ENCODE results near the gene CAB39L. TPM values are rescaled to one million over a fixed set of nuclear protein-coding genes. Genes with fewer than 3 reads are reported as not detected.
"Not testable (repeated sequence)": the region's sequence is repeated elsewhere in the genome, so short reads cannot be mapped to it uniquely, and the experiment has no call there.

Gene CAB39L
- total RNA-seq, 1 donor from 2014 or later = 4.1 TPM

DNA sequence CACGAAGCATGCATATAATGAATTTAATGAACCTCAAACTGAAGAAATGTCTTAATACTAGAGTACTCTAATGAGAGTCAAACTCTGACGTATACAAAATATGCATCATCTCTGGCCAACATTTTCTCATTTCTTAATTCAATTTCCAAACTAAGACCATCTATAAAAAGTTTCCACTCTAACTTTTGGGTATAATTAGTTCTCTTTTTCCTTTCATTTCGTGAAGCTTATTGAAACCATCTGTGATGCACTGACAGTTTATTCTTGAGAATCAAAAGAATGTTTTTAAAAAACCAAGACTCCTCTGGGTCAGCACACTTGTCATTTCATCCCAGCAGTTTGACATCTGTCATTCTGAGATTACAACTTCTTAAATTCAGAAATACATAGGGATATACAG is 90.0 kb downstream of the CAB39L start:
- DNase-seq (ENCODE audit: extremely low read depth, low read depth, low spot score) = no peak

DNA sequence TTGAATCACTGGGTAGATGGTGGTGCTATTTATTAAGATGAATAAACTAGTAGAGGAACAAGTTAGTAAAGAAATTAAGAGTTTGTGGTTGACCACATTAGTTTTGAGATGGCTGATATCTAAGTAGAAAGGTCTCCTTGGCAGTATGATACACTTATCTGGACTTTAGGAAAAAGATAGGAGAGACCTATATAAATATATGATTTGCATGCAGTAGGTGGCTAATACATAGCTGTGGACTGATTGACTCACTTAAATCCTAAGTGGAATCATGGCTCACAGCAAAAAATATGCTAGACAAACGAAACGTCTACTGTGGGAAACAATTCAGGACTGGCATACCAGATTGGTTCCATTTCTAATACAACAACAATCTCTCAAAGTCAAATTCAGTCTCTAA is 92.0 kb downstream of the CAB39L start:
- DNase-seq (ENCODE audit: extremely low read depth, low read depth, low spot score) = no peak

DNA sequence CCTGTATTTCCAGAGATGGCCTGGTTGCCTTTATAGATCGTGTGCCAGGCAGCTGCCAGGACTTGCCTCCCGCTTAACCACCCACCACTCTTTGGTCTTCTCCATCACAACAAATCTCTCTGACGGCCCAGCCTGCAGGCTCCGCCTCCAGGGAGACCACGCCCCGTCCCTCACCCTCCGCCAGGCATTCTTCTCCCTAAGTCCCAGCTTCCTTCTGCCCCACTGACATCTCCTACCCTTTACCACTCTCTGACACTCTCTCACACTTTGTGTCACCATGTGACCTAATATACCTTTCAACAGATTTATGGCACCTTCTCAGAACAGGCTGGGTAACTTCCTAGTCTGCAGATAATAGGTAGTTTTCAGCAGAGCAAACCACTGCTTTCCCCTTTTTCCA is 95.1 kb downstream of the CAB39L start:
- DNase-seq (ENCODE audit: extremely low read depth, low read depth, low spot score) = no peak

DNA sequence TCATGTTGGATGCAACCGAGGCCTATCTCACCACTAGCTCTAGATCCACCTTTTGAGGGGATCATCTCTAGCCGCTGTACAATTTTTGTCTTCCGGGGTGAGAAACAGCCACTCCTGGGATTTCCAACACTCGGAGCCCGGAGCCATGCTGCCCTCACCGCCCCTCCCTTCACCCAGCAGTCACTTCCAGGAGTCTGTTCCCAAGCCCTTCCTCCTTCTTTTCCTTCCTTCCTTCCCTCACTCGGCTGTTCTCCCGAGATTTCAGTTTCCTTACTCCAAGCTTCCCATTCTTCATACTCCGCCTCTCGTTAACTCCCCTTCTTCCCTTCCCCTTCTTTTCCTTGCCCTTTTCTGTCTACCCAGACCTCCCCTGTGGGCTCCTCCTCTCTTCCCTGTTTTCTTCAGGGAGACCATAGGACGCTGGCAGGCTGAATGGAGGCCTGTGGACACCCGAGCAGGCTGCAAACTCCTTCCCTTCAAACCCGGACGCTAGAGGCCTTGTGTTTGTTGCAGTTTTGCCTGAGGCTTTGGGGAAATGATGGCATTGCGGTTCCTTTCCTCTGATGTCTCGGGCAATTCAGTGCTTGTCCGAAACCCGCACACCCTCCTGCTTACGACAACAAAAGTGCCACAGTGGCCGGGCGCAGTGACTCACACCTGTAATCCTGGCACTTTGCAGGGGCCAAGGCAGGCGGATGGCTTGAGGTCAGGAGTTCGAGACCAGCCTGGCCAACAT is 96.0 kb downstream of the CAB39L start:
- DNase-seq (ENCODE audit: extremely low read depth, low read depth, low spot score) = no peak

DNA sequence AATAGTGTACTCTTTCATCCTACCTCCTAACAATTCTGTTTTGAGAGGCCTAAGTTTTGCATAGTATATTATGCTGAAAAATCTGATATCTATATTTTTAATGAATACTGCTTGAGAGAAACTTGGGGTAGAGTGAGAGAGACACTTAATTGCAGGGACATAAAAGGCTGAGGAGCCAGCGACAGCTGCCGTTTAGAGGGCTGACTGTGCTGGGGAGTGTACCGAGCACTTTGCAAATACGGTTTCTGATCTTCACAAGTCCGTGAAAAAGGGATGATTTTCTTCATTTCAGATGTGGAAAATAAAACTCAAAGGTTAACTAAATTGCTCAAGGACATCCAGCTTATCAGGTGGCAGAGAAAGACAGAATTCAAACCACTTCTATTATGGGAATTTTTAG is 97.4 kb downstream of the CAB39L start:
- no peak for DNase-seq (ENCODE audit: extremely low read depth, low read depth, low spot score)

DNA sequence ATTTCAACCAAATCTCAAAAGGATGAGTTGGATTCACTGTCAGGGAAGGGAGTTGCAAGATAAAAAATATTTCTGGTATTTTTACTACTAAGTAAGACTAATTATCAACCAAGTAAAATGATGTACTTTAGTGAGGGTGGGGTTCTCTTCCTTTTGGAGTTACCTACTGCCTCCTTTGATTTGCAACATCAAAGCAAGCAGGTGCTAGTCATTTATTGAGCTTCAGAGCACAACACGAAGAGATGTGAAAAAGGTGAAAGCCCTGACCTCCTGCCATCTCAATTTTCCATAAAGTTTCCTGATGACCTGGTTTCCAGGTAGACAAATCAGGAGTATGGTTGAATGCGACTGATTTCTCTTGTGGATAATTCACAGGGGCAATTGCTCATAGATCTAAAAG is 100.1 kb downstream of the CAB39L start:
- no peak for DNase-seq (ENCODE audit: extremely low read depth, low read depth, low spot score)

DNA sequence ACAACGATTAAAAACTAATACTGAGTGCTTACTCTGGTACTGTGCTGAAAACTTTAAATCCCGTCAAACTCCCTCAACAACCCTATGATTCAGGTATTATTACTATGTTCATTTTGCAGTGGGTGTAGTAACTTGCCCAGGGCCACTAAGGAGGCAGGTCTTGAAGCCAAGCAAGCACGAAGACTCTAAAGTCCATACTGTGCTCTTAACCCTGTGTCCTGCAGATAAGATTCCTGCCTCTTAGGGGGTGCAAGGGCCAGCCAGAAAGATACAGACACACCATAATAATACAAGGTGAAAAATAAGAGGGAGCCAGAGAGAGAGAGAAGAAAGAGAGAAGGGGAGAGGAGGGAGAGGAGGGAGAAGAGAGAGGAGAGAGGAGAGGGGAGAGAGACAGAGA is 100.6 kb downstream of the CAB39L start:
- DNase-seq (ENCODE audit: extremely low read depth, low read depth, low spot score) = no peak

DNA sequence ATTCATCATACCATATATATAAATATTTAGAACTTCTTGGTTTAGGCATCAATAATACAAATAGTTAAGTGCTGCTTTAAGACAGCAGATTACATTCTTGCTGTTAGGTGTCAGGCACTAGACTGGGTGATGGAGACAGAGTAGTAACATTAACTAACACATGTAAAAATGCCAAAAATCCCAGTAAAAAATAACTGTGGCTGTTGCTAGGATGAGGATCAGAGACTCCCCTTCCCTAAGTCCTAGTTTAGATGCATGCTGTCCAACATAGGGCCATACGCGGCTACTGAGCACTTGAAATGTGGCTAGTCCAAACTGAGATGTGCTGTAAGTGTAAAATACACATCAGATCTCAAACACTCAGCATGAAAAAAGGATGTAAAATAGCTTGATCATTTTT is 101.4 kb downstream of the CAB39L start:
- DNase-seq (ENCODE audit: extremely low read depth, low read depth, low spot score) = no peak

DNA sequence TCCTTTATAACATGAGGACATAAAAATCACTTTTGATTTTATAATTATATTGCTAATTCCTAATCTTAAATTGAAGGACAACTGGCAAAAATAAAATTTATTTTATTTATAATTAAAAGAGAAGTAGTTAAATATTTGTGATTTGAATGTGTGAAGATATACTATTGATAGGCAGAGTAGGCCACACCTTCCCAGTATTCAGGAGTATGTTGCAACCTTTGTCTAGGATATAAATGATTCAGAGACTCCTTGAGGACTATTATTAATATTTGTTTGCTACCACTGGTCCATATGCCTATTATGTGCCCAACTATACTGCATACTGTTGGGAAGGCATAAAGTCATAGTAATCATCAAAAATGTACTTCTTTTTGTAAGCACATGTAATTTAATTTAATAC is 101.9 kb downstream of the CAB39L start:
- DNase-seq (ENCODE audit: extremely low read depth, low read depth, low spot score) = no peak

DNA sequence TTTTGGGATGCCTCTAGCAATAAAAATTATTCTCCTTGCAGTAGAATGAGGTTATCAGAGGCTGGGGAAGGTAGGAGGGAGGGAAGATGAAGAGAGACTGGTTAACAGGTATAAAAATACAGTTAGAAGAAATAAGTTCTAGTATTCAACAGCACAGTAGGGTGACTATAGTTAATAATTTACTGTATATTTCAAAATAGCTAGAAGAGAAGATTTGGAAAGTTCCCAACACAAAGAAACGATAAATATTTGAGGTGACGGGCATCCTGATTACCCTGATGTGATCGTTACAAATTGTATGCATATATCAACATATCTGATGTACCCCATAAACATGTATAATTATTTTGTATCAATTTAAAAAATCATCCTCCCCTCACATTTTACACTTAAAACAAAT is 102.3 kb downstream of the CAB39L start:
- DNase-seq (ENCODE audit: extremely low read depth, low read depth, low spot score) = no peak

DNA sequence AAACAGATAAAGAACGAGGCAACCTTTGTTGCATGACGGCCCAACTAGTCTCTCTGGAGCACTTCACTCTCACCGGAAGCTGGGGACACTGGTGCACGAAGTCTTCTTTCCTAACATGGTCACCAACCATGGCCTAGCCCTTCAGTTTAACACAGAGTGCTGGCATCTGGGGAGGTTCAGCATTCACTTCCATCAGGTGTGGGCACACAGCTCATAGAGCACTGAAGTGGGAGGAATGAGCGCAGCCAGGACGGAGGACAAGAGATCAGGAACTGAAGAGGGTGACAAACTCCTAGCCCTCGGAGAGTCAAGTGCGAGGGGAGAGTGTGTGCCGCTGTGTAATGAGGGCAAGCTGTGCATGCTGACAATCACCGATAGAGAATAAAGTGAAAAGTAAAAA is 103.7 kb downstream of the CAB39L start:
- DNase-seq (ENCODE audit: extremely low read depth, low read depth, low spot score) = no peak

DNA sequence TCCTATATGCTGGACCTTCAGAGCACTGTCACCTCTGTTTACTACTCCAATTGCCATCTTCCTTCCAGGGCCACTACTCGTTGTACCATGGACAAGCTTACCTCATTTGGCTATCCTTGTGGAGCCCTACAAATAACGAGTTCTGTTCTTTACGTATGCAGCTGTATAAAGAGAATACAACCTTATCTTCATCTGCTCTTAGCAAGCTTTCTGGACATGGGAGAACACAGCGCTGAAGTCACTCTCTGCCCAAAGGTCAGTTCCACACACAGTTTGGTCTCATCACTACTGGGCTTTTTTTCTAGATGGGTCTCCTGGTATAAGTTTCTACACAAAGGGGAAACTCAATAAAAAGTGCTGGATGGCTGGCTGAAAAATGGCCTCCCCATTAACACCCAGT is 107.2 kb downstream of the CAB39L start:
- no peak for DNase-seq (ENCODE audit: extremely low read depth, low read depth, low spot score)

DNA sequence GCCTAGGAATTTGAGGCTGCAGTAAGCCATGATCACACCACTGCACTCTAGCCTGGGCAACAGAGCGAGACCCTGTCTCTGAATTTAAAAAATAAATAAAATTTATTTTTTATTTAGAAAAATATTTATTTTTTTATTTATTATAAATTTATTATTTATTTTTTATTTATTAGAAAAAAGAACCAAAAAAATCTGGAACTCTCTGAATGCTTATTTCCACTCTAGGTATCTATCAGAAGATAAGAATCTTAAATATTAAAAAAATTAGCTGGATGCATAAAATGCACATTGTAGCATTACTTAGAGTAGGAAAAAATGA is 113.4 kb downstream of the CAB39L start:
- no peak for DNase-seq (ENCODE audit: extremely low read depth, low read depth, low spot score)

DNA sequence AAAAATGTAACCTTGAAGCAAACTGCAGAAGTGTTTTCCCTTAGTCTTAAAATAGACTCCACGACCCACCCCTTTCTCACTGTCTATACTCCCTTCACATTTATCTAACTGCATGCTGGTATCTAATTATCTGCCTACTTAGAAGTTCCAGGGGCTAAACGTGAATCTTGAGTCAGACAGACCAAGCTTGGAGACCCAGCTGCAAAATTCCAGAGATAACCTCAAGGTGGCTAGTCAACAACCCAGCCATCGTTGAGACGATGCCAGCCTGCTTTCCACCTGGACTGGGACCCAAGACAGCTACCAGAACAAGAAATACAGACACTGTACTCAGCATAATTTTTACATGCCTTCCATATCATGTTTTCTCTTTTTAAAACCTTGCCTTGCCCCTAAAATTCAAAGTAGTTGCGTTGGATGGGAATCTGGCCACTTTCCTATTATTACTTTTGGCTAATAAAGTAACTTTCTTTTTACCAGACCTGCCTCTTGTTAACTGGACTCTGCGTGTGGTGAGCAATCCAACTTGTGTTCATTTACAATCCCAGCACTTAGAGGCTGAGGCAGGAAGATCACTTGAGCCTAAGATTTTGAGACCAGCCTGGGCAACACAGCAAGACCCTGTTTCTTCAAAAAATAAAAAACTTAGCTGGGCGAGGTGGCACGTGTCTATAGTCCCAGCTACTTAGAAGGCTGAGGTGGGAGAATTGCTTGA is 113.9 kb downstream of the CAB39L start:
- DNase-seq (ENCODE audit: extremely low read depth, low read depth, low spot score) = no peak

DNA sequence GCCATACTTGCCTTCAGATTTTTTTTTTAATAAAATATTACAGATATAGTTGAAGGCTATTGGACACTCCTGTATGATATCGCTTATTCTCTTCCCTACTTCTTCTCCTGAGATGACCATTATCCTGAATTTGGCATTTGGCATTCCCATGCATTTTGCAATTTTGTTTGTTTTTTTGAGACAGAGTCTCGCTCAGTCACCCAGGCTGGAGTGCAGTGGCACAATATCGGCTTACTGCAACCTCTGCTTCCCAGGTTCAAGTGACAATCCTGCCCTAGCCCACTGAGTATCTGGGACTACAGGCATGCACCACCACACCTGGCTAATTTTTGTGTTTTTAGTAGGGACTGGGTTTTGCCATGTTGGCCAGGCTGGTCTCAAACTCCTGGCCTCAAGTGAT is 116.7 kb downstream of the CAB39L start:
- not testable (repeated sequence) for DNase-seq (ENCODE audit: extremely low read depth, low read depth, low spot score)

DNA sequence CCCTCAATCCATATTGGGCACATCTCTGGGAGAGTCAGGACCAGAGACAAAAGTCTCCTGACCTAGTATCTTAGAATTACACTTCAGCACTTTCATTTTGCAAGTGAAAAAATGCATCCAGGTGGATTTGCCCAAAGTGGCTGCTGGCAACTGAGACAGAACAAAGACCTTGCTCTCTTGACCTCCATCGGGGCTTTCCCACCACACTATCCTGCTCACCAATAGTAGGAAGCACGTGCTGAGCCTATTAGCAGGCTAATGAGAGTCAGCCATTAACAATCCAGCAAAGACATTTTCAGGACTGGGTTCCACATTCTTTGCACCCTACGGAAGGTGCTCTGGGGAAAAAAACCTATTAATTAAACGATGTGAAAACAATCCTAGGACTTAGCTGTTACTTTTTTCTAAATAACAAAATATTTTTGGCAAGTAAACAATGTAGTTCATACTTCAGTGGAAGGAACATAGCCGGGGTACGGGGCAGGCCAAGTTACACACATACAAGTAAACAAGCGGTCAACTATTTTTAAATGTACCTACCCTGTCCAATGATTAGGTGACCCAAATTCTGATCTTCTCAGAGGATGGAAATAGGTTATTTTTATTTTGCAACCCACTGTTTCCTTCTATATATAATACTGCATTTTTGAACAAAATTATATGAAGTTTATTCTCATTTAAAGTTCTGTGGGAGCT is 117.5 kb downstream of the CAB39L start:
- no peak for DNase-seq (ENCODE audit: extremely low read depth, low read depth, low spot score)

DNA sequence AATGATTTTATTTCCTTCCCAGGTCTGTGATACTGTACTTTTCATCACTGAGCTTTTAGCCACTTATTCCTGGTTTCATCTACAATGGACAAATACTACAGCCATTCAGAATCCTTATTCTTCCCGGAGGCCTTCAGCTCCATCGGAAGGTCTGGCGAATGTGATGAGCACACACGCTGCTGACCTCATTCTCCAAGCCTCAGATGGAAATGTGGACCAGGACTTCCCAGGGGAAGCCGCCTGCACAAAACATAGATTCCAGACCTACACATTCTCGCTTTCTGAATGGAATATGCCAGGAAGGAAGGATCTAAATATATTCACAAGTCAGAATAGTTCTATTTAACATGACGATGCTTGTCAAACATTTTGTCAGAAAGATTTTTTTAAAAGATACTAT is 120.5 kb downstream of the CAB39L start:
- no peak for DNase-seq (ENCODE audit: extremely low read depth, low read depth, low spot score)

DNA sequence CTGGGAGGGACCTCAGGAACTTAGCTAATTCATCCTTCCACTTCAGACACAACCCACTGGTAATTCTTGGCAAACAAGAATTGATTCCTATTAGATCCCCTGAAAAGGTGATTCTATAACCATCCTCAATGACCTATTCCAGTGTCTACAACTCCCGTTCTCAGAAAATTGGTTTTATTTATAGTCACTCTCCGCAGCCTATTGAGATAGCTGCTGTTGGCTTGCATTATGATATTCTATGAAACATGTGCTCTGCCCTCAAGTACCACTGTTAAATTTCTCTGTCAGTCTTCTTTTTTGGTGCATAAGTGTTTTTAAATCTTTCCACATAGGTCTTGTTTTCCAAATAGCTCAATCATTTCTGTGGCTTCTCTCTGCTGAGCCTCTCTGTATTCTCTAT is 121.2 kb downstream of the CAB39L start:
- no peak for DNase-seq (ENCODE audit: extremely low read depth, low read depth, low spot score)

DNA sequence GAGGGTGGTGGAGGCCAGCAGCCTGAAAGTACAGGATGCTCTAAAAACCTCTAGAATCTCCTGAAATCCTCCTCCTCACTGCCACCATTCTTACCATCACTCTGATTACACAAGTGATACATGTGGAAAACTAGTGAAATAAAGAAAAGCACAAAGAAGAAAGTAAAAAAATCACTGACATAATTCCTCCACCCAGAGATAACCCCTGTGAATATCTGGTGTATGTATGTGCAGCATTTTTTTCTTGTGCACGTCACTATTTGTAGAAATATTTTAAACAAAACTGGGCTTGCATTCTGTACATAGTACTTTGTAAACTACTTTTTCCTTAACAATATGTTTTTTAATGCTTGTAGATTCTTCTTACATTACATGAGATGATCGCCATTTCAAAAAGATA is 122.9 kb downstream of the CAB39L start:
- no peak for DNase-seq (ENCODE audit: extremely low read depth, low read depth, low spot score)

DNA sequence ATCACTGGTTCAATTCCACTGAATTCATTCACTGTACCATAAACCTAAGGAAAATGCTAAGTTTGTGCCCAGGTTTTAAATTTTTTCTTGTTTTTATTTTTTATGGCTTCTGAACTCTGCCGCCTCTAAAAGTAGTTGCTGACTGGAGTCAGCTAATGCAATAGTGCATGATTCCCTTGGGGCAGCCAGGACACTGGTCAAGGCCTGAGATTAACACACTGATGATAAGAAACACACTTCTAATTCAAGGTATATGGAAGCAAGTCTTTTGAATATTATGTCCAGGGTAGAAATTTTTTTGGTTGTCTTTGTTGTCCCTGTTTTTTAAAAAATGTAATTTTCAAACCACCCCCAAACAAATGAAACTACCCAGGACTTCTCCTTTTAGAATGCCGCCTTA is 123.9 kb downstream of the CAB39L start:
- no peak for DNase-seq (ENCODE audit: extremely low read depth, low read depth, low spot score)

DNA sequence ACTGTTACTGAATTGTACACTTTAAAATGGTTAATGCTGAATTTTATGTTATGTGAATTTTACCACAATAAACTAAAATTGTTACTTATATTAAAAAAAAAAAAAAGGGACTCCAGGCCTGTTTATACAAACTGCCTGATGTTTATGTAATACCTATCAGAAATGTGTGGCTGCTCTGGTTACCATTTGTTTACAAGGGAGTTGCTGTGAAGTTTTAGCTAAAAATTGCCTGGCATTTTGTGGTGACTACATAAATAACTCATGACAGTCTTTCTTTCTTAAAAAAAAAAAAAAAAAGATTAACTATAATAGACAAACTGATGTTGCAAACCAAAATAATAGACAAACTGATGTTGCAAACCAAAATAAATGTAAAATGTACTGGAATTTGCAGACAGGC is 124.3 kb downstream of the CAB39L start:
- no peak for DNase-seq (ENCODE audit: extremely low read depth, low read depth, low spot score)

Measured in glomerular endothelial cell (primary cell).